Measurements from ENCODE around the gene ADH7.

- TF ChIP-seq CTCF (conservative IDR thresholded peaks at IDR 0.05 in 1 of 2, IDR thresholded peaks at IDR 0.05 in 1 of 2; ENCODE audit: extremely low read depth in 1 of 2, insufficient read depth in 1 of 2, low read depth in 1 of 2, low read length in 2 of 2), result no peak
- TF ChIP-seq EZH2 (IDR thresholded peaks at IDR 0.05; ENCODE audit: borderline replicate concordance, low read length), result no peak
These were observed 24.1 kb downstream of the ADH7 start for GRCh38 chr4:99411041-99411440.

All from mammary epithelial cell (primary cell).